ENCODE results near the gene HSPB7. TPM values are rescaled to one million over a fixed set of nuclear protein-coding genes. Genes with fewer than 3 reads are reported as not detected.

Gene HSPB7
- total RNA-seq, 1 donor from 2014 or later: not detected

- DNase-seq (ENCODE audit: low read depth): no peak
- TF ChIP-seq, protein P1, sequence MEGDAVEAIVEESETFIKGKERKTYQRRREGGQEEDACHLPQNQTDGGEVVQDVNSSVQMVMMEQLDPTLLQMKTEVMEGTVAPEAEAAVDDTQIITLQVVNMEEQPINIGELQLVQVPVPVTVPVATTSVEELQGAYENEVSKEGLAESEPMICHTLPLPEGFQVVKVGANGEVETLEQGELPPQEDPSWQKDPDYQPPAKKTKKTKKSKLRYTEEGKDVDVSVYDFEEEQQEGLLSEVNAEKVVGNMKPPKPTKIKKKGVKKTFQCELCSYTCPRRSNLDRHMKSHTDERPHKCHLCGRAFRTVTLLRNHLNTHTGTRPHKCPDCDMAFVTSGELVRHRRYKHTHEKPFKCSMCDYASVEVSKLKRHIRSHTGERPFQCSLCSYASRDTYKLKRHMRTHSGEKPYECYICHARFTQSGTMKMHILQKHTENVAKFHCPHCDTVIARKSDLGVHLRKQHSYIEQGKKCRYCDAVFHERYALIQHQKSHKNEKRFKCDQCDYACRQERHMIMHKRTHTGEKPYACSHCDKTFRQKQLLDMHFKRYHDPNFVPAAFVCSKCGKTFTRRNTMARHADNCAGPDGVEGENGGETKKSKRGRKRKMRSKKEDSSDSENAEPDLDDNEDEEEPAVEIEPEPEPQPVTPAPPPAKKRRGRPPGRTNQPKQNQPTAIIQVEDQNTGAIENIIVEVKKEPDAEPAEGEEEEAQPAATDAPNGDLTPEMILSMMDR (IDR thresholded peaks at IDR 0.05; ENCODE audit: insufficient read depth, low read length, poor library complexity, severe bottlenecking): peak; percentile 94
- peaks cover 6% of the 10 kb centered on the region for H3K27me3 ChIP-seq (ENCODE audit: control insufficient read depth, insufficient read depth, low read length)
- no peaks in the 10 kb centered on the region for H3K36me3 ChIP-seq (ENCODE audit: control insufficient read depth, insufficient read depth, low read length)
- no peak overlapping the region for H3K4me3 ChIP-seq (ENCODE audit: low read depth, low read length)
These were observed 23.1 kb downstream of the HSPB7 start for GRCh38 chr1:15994590-15995351.

GRCh38 chr1:15994081-15994480 lies 23.8 kb downstream of the HSPB7 start:
- Histone ChIP-seq H3K4me3 (ENCODE audit: low read depth, low read length) (no peak overlapping the region), H3K27me3 (ENCODE audit: control insufficient read depth, insufficient read depth, low read length) (peaks cover 5% of the 10 kb centered on the region), H3K36me3 (ENCODE audit: control insufficient read depth, insufficient read depth, low read length) (no peaks in the 10 kb centered on the region)
- TF ChIP-seq, protein P1 (IDR thresholded peaks at IDR 0.05; ENCODE audit: insufficient read depth, low read length, poor library complexity, severe bottlenecking): no peak
- DNase-seq (ENCODE audit: low read depth): no peak

DNA sequence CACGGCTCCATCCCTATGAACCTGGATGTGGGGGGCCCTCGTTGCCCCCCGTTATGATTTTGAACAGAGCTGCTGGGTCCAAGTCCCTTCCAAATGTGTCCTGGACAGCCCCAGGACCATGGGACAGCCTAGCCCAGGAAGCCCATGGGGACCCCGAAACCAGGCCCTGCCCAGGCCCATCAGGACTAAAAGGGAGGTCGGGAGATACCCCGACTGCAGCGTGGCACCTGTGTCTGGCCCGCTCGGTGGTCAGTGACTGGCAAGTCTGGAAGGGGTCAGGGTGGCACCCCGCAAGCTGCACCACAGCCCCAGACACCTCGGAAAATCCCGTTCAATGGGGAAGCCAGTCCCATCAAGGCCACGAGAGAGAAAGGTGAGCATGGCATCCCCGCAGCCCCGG lies 24.2 kb downstream of the HSPB7 start:
- H3K36me3 ChIP-seq (ENCODE audit: control insufficient read depth, insufficient read depth, low read length): no peaks in the 10 kb centered on the region

GRCh38 chr1:15992582-15993500 lies 25.0 kb downstream of the HSPB7 start:
- H3K27me3 ChIP-seq (ENCODE audit: control insufficient read depth, insufficient read depth, low read length): peaks cover 3% of the 10 kb centered on the region

More for the DNA sequence above, 24.2 kb downstream of the HSPB7 start:
- no peak for DNase-seq (ENCODE audit: low read depth)
- H3K4me3 ChIP-seq (ENCODE audit: low read depth, low read length): no peak overlapping the region
- H3K27me3 ChIP-seq (ENCODE audit: control insufficient read depth, insufficient read depth, low read length): peaks cover 4% of the 10 kb centered on the region
- TF ChIP-seq, protein P1 (IDR thresholded peaks at IDR 0.05; ENCODE audit: insufficient read depth, low read length, poor library complexity, severe bottlenecking): no peak

DNA sequence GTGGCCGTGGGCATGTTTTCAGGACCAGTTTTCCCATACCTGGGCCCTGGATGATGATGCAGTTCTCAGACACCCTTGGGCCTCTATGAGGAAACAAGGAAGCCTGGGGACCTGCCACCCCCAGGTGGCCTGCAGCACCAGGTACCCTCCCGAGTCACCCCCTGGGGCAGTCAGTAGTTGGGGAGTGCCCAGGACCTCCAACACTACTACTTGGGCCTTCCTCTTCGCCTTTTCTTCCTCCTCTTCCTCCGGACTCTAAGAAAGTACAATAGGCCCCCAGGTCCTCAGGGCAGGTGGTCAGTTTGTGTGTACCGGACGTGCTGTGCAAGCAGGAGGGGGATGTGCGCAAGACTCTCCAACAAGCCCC lies 25.7 kb downstream of the HSPB7 start:
- TF ChIP-seq, protein P1 (IDR thresholded peaks at IDR 0.05; ENCODE audit: insufficient read depth, low read length, poor library complexity, severe bottlenecking): no peak
- no peak for DNase-seq (ENCODE audit: low read depth)
- Histone ChIP-seq H3K4me3 (ENCODE audit: low read depth, low read length) (no peak overlapping the region), H3K27me3 (ENCODE audit: control insufficient read depth, insufficient read depth, low read length) (peaks cover under 1% of the 10 kb centered on the region), H3K36me3 (ENCODE audit: control insufficient read depth, insufficient read depth, low read length) (no peaks in the 10 kb centered on the region)

More at GRCh38 chr1:15992582-15993500, 25.0 kb downstream of the HSPB7 start:
- no peak for DNase-seq (ENCODE audit: low read depth)
- no peaks in the 10 kb centered on the region for H3K36me3 ChIP-seq (ENCODE audit: control insufficient read depth, insufficient read depth, low read length)
- TF ChIP-seq, protein P1 (IDR thresholded peaks at IDR 0.05; ENCODE audit: insufficient read depth, low read length, poor library complexity, severe bottlenecking): no peak
- H3K4me3 ChIP-seq (ENCODE audit: low read depth, low read length): no peak overlapping the region
